ENCODE results near the gene LTF. TPM values are rescaled to one million over a fixed set of nuclear protein-coding genes. Genes with fewer than 3 reads are reported as not detected.

The LTF gene
- total RNA-seq, 2 experiments from 2014 or later = not detected

DNA sequence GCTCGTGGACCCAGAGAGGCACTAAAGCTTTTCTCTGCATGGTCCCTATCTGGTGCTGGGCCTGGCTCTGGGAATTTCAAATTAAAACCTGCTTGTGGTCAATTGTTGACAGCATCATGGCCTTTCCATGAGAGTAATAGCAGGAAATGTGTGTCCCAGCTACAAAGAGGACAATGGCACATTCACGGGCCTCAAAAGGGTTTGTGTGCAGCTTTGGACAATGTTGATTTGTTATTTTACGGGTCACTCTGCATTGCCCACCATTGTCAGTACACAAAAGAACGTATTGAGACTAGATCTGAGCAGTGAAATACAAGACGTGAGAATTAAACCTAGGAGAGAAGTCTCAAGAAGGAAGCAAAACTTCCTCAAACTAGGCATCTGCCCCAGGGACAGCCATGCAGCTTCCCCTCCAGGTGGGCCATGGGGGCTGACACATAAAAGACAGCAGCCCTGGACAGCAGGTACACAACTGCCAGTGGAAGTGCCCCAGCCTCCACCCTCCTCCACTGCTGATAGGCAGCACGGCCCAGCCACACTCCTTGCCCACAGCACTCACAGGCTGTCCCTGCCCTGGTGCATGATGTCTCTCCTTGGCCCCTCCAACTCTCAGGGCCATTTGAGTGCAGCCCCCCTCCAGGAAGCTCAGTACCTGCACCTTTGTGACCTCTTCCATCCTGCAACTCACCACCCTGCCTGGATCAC, 15.9 kb upstream of the LTF start:
- POLR2A ChIA-PET = no interaction called here
- intact Hi-C loops (cut with DNase I, micrococcal nuclease) = no loop called here
- H3K27ac Mint-ChIP-seq = no peak overlapping the region
- no peak overlapping the region for H3K4me3 Mint-ChIP-seq
- H3K27me3 Mint-ChIP-seq = peaks cover 16% of the 10 kb centered on the region
- H3K4me1 Mint-ChIP-seq (ENCODE audit: low read depth) = no peaks in the 10 kb centered on the region
- Histone ChIP-seq H3K36me3 (ENCODE audit: insufficient read depth, low read length) (no peaks in the 10 kb centered on the region), H3K9me3 (ENCODE audit: control insufficient read depth in 1 of 2, insufficient read depth in 1 of 2, low read length in 2 of 2) (no peaks in the 10 kb centered on the region), H3K4me3 (ENCODE audit: low read length) (no peak overlapping the region), H3K4me1 (ENCODE audit: insufficient read depth, low read length) (no peaks in the 10 kb centered on the region), H3K27ac (ENCODE audit: low read depth in 1 of 2, low read length in 2 of 2) (no peak overlapping the region), H3K27me3 (ENCODE audit: control insufficient read depth in 1 of 2, insufficient read depth in 2 of 2, low read length in 2 of 2) (peaks cover 0 to 8% of the 10 kb centered on the region in 2 experiments)
- no peaks in the 10 kb centered on the region for H3K9me3 Mint-ChIP-seq
- ATAC-seq (ENCODE audit: poor library complexity) (no peak), DNase-seq (no peak)
- TF ChIP-seq, protein P1, sequence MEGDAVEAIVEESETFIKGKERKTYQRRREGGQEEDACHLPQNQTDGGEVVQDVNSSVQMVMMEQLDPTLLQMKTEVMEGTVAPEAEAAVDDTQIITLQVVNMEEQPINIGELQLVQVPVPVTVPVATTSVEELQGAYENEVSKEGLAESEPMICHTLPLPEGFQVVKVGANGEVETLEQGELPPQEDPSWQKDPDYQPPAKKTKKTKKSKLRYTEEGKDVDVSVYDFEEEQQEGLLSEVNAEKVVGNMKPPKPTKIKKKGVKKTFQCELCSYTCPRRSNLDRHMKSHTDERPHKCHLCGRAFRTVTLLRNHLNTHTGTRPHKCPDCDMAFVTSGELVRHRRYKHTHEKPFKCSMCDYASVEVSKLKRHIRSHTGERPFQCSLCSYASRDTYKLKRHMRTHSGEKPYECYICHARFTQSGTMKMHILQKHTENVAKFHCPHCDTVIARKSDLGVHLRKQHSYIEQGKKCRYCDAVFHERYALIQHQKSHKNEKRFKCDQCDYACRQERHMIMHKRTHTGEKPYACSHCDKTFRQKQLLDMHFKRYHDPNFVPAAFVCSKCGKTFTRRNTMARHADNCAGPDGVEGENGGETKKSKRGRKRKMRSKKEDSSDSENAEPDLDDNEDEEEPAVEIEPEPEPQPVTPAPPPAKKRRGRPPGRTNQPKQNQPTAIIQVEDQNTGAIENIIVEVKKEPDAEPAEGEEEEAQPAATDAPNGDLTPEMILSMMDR (IDR thresholded peaks at IDR 0.05) = no peak
- CTCF ChIA-PET = interaction anchor here (1.7 to 1.8 kb wide), 2 partner anchors 8 to 78 kb away, joined by 5 to 6 read pairs; no protein-coding TSS in a partner anchor
- H3K36me3 Mint-ChIP-seq (ENCODE audit: low read depth) = no peaks in the 10 kb centered on the region

DNA sequence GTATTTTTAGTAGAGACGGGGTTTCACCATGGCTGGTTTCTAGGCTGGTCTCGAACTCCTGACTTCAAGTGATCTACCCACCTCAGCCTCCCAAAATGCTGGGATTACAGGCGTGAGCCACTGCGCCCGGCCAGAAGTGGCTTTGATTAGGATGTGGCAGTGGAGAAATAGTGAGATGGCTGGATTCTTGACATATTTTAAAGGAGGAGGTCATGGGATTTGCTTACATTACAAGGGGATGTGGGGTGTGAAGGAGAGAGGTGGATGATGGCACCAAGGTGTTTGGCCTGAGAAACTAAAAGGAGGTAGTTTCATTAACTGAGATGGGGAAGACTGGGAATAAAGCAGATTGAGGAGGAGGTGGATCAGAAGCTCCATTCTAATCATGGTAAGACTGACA, 15.0 kb upstream of the LTF start:
- Mint-ChIP-seq H3K4me3 (no peak overlapping the region), H3K36me3 (ENCODE audit: low read depth) (no peaks in the 10 kb centered on the region), H3K27ac (no peak overlapping the region), H3K9me3 (peaks cover 8% of the 10 kb centered on the region), H3K27me3 (peaks cover 16% of the 10 kb centered on the region), H3K4me1 (ENCODE audit: low read depth) (no peaks in the 10 kb centered on the region)
- ATAC-seq (ENCODE audit: poor library complexity) (no peak), DNase-seq (no peak)
- Histone ChIP-seq H3K36me3 (ENCODE audit: insufficient read depth, low read length) (no peaks in the 10 kb centered on the region), H3K4me1 (ENCODE audit: insufficient read depth, low read length) (no peaks in the 10 kb centered on the region), H3K27me3 (ENCODE audit: control insufficient read depth in 1 of 2, insufficient read depth in 2 of 2, low read length in 2 of 2) (peaks cover 0 to 8% of the 10 kb centered on the region in 2 experiments), H3K9me3 (ENCODE audit: control insufficient read depth in 1 of 2, insufficient read depth in 1 of 2, low read length in 2 of 2) (peaks cover 0 to 5% of the 10 kb centered on the region in 2 experiments), H3K27ac (ENCODE audit: low read depth in 1 of 2, low read length in 2 of 2) (no peak overlapping the region), H3K4me3 (ENCODE audit: low read length) (no peak overlapping the region)
- ChIA-PET CTCF (interaction anchor here (1.7 to 1.8 kb wide), 2 partner anchors 9 to 79 kb away, joined by 5 to 6 read pairs; no protein-coding TSS in a partner anchor), POLR2A (no interaction called here)
- intact Hi-C loops (cut with DNase I, micrococcal nuclease) = no loop called here
- TF ChIP-seq, protein P1 (IDR thresholded peaks at IDR 0.05) = no peak

DNA sequence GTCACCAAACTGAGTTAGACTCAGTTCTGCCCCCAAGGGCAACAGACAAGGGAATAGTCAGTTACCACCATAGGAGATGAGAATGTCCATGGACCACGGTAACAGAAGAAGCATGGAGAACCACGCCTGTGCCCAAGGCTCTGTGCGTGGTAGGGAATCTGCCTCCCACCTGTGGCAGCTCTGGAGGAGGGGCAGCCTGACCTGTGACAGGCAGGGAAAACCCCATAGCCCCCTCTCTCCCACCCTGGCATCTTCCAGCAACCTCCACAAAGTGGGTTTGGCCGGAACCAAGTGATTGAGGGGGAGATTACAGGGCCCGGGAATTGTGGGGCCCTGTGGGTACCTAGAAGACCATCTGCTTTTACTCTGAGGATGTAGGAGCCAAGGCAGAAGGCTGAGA, 14.3 kb upstream of the LTF start:
- H3K27me3 Mint-ChIP-seq = peaks cover 16% of the 10 kb centered on the region
- peaks cover 0 to 8% of the 10 kb centered on the region in 2 experiments for H3K9me3 ChIP-seq (ENCODE audit: control insufficient read depth in 1 of 2, insufficient read depth in 1 of 2, low read length in 2 of 2)
- H3K36me3 Mint-ChIP-seq (ENCODE audit: low read depth) = no peaks in the 10 kb centered on the region
- H3K4me1 ChIP-seq (ENCODE audit: insufficient read depth, low read length) = no peaks in the 10 kb centered on the region
- H3K4me3 ChIP-seq (ENCODE audit: low read length) = no peak overlapping the region
- no peaks in the 10 kb centered on the region for H3K36me3 ChIP-seq (ENCODE audit: insufficient read depth, low read length)
- H3K4me1 Mint-ChIP-seq (ENCODE audit: low read depth) = no peaks in the 10 kb centered on the region
- H3K27ac ChIP-seq (ENCODE audit: low read depth in 1 of 2, low read length in 2 of 2) = no peak overlapping the region
- no peak overlapping the region for H3K27ac Mint-ChIP-seq
- DNase-seq (no peak), ATAC-seq (ENCODE audit: poor library complexity) (no peak)
- peaks cover 11% of the 10 kb centered on the region for H3K9me3 Mint-ChIP-seq
- TF ChIP-seq, protein P1 (IDR thresholded peaks at IDR 0.05) = no peak
- ChIA-PET CTCF (interaction anchor here (1.7 kb wide), 1 partner anchor 9 kb away, joined by 6 read pairs; no protein-coding TSS in a partner anchor), POLR2A (no interaction called here)
- H3K27me3 ChIP-seq (ENCODE audit: control insufficient read depth in 1 of 2, insufficient read depth in 2 of 2, low read length in 2 of 2) = peaks cover 0 to 8% of the 10 kb centered on the region in 2 experiments
- intact Hi-C loops (cut with DNase I, micrococcal nuclease) = no loop called here
- no peak overlapping the region for H3K4me3 Mint-ChIP-seq
